Measurements from ENCODE around the gene AMER2.

The AMER2 gene

GRCh38 chr13:25151626-25152195 is 20.4 kb downstream of the AMER2 start:
- DNase-seq (ENCODE audit: low read depth in 2 of 2) = no peak

GRCh38 chr13:25149711-25150110 is 22.4 kb downstream of the AMER2 start:
- no peak for DNase-seq (ENCODE audit: low read depth in 2 of 2)

GRCh38 chr13:25148402-25148771 is 23.7 kb downstream of the AMER2 start:
- DNase-seq (ENCODE audit: low read depth in 2 of 2) = no peak

GRCh38 chr13:25147638-25148401 is 24.3 kb downstream of the AMER2 start:
- DNase-seq (ENCODE audit: low read depth in 2 of 2) = no peak

GRCh38 chr13:25143706-25144105 is 28.4 kb downstream of the AMER2 start:
- DNase-seq (ENCODE audit: low read depth in 2 of 2) = no peak

GRCh38 chr13:25141042-25141441 is 31.0 kb downstream of the AMER2 start:
- DNase-seq (ENCODE audit: low read depth in 2 of 2) = no peak

- no peak for DNase-seq (ENCODE audit: low read depth in 2 of 2)
Observed at GRCh38 chr13:25137788-25138115, 34.3 kb downstream of the AMER2 start.

- DNase-seq (ENCODE audit: low read depth in 2 of 2) = no peak
Observed at GRCh38 chr13:25136880-25137787, 35.0 kb downstream of the AMER2 start.

- DNase-seq (ENCODE audit: low read depth in 2 of 2) = no peak
Observed at GRCh38 chr13:25135896-25136295, 36.2 kb downstream of the AMER2 start.

GRCh38 chr13:25132751-25133390 is 39.2 kb downstream of the AMER2 start:
- no peak for DNase-seq (ENCODE audit: low read depth in 2 of 2)

- no peak for DNase-seq (ENCODE audit: low read depth in 2 of 2)
Observed at GRCh38 chr13:25131881-25132420, 40.1 kb downstream of the AMER2 start.

- no peak for DNase-seq (ENCODE audit: low read depth in 2 of 2)
Observed at GRCh38 chr13:25130944-25131343, 41.1 kb downstream of the AMER2 start.

GRCh38 chr13:25118378-25118905 is 53.6 kb downstream of the AMER2 start:
- DNase-seq (ENCODE audit: low read depth in 2 of 2) = no peak

GRCh38 chr13:25117312-25117711 is 54.8 kb downstream of the AMER2 start:
- DNase-seq (ENCODE audit: low read depth in 2 of 2) = no peak

GRCh38 chr13:25116044-25116443 is 56.0 kb downstream of the AMER2 start:
- DNase-seq (ENCODE audit: low read depth in 2 of 2) = no peak

GRCh38 chr13:25114220-25114619 is 57.9 kb downstream of the AMER2 start:
- peak; percentile 19 to 57 for DNase-seq (ENCODE audit: low read depth in 2 of 2)

- DNase-seq (ENCODE audit: low read depth in 2 of 2) = no peak
Observed at GRCh38 chr13:25112695-25113255, 59.3 kb downstream of the AMER2 start.

Data from stimulated activated CD4-positive, alpha-beta T cell treated with anti-CD3 and anti-CD28 coated beads, Interleukin-12 subunit alpha, Interleukin-12 subunit beta, amount 100 ng/mL, for 24 hours (primary cell).